HG03520 (cell line): ENCODE results near the gene STAC.
A peak's percentile ranks its signal among the peaks of the same experiment; 100 is the strongest.

Experiments used
- ATAC-seq: cut with Tn5 transposase; IDR thresholded peaks from one replicate; pipeline ENCODE4 v1.9.1; 2021; ENCODE audit warnings: mild to moderate bottlenecking, moderate library complexity; ENCODE audit not compliant: unreplicated experiment

STAC gene

DNA sequence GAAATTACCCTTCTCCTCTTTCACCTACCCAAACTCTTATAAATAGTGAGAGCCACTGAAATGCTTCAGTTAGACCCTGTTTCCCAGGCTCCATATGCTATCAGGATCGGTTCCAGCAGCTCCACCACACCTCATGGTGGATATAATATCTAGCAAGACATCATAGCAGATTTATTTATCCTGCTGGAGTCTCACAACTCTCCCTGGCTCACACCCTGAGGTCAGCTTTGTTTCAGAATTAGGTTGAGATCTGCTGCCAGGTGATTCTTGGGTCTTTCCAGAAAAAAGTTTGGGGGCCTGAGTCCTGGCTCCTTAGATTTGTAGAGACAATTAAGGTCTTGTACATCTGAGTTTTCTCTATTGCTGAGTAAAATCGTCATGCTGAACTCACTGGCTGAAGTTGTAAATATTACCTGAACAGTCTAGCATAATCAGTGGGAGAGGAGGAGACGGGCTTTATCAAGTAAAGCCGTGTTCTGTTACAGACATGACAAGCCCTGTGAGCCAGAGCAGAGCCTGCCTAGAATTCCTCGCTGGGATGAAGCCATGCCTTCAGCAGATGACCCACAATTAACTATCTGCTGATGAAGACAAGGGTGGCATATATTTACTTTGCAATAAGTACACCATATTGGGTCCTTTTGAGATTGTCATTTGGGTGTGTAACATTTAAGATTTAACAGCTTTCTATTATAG, 131.6 kb downstream of the STAC start:
- ATAC-seq, result no peak

DNA sequence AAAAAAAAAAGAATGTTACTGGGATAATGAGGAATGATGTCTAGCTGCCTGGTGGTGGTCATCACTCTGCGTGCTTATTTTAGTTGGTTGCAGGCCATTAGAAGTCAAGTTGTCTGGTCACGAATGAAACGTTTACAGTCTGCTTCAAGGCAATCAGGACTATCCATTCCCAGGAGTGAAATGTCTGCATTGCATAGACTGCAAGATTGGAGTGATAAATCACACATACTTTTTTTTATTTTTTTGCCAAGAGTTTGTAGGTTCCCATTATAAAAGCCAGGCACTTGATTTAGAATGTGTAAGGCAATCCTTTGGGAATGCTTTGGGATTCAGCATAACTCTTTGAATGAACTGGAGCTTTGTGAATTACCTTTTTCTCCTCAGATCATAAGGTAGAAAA, 132.3 kb downstream of the STAC start:
- ATAC-seq, result no peak

DNA sequence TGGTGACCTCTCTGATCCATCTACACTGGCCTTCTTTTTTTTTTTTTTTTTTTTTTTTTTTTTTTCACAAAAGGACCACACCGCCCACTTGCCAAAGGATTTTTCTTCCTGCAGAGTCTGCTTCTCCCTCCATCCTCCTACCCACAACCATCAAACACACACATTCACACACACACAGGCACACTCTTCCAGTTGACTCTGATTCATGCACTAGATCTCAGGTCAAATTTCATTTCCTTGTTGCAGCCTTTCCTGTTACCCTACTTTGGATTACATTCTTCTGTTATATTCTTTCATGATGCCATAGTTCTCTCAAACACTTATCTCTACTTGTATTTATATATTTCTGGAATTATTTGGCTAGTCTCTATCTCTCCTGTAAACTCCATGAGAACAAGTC, 133.9 kb downstream of the STAC start:
- ATAC-seq, result no peak

DNA sequence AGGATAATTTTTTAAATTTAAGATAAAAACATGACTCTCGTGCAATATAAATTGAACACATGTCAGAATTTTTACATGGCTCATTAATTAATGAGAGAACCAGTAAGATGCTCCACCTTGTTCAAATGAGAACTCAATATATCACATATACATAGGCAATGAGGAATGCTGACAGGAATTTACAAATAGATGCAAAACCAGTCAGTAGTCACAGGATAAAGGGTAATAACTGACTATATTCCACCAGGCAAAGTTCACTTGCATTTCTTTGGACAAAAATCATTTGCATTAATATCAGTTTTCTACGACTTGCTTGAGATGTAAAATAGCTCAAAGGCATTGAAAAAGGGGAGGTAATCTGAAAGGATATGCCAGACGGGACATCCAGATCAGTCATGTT, 139.4 kb downstream of the STAC start:
- ATAC-seq, result no peak

DNA sequence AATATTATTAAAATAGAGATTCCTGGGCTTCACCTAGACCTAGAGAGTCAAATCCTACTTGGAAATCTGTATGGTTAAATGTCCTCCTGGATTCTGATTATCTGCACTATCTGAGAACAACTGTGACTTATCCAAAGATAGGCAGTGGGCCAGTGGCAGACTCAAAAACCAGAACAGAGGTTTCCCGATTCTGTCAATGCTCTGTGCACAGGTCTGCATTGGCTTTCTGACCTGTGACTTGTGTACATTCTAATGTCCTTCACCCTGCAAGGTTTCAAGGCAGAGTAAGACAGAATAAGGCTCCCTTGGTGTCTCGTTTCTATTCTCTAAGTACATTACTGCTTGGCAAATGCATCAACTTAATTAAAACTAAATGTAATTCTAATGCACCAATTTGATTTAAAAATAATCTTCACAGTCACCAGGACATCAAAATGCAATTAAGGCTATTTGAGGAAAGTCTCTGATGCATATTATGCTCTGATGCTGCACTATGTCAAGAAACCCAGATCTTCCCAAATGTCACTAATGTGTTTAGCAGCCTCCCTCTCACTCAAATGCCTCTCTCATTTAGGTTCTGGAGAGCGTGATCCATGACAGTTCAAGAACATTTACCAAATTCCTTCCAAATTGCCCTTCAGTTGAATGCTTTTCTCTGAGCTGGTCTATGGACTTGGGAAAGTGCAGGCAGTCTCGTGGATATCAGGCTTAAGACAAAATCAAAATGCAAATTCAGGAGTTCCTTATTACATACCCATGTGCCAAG, 140.1 kb downstream of the STAC start:
- no peak for ATAC-seq

DNA sequence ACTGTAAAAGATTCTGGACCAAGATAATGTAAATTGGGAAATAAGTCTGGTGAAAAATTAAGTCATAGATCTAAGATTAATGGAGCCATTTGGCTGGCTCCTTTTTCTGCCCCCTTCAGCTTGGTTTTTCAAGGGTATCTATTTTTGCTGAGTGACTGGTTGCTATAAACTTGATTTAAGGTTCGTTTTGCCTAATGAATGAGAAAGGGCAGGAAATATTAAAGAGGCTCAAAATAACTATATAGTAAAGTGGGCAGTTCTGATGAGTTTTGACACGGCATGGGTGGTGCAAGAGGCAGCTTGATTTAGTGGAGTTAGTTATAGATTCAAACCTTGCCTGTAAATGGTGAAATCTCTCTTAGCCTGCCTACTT, 140.7 kb downstream of the STAC start:
- no peak for ATAC-seq

DNA sequence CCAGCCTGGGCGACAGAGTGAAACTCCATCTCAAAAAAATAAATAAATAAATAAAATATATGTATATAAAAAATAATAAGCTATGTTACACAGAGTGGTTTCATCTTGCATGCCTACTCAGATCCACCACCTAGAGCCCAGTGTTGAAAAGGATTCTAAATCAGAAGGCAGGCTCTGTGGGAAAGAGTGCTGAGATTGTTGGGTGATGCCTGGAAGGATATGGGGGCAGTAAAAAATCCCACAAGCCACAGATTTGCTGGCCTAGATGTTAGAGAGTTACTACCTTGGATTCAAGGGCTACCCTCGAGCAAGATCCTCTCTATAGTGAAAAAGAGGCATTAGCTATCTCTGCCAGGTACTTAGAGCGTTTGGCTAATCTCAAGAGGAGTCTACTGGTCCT, 144.3 kb downstream of the STAC start:
- ATAC-seq, result no peak

DNA sequence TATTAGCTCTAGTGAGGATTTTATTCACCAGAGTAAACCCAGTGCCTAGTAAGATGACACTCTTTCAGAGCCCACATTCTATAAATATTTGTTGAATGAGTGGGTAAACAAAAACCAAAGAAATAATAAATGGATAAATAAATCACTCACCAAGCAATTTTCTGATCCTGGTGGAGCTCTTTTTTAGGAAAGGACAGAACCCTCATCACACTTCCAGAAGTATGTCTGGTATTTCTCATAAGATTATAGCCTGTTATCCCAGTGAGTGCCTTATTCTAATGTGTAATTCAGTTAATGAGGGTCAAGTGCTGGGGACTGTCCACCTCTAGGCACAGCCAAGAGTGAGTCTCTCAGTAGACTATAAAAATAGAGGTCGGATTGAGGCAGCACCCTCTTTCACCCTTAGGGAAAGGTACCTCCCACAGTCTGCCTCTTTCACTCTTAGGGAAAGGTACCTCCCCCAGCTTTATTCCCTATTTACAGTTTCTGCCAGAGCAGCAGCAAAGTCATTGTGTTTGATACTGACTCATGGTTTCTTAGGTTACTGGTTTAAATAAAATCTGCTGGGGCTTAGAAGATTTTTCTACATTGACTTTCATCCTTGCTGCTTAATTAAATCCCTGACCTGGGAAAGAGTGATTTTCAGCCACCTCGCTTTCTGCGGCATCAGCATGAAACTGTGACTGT, 145.0 kb downstream of the STAC start:
- no peak for ATAC-seq

DNA sequence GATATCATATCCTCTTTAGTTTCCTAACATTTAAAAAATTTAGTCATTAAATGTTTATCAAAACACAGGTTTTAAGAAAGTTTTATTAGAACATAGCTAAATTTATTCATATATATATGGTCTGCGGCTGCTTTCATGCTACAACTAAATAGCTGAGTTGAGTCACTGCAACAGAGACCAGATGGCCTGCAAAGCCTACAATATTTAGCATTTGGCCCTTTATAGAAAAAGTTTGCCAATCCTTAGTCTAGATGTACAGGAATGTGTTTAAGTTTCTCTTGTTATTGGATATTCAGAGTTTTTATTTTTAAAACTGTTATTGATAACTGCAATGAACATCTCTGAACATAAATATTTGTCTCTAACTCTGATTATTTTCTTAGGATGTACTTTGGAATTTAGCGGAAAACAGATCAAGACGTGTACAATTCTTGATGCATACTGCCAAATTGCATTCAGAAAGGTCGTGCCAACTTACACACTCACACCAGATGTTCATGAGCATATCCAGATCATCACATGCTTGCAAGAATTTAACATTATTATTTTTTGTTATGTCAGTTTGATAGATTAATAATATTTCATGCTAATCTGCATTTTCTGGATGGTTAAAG, 157.9 kb downstream of the STAC start:
- no peak for ATAC-seq

DNA sequence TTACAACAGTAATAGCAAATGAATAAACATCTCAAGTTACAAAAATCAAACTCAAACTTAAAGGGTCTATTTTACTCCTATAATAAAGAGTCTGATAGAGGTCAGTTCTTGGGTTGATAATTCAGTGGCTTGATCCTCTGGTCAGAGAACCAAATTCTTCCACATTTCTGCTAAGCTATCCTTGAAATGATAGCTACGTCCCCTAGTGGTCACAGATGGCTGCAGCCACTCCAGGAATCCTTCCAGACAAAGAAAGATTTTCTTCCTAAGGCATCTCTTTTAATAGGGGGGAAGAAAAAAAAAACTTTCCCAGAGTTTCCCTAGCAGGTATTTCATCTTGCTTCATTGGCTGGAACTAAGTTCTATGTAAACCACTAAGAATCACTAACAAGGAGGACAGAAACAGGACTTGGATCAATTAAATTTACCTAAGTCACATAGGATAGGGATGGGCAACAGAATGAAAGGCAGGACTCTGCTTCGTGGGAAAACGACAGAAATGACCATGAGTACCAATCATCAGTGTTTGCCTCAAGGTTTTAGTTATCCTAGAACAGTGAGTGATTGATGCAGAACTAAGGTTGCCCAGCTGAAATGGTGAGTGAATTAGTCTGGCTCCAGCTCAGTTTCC, 160.7 kb downstream of the STAC start:
- ATAC-seq, result no peak

DNA sequence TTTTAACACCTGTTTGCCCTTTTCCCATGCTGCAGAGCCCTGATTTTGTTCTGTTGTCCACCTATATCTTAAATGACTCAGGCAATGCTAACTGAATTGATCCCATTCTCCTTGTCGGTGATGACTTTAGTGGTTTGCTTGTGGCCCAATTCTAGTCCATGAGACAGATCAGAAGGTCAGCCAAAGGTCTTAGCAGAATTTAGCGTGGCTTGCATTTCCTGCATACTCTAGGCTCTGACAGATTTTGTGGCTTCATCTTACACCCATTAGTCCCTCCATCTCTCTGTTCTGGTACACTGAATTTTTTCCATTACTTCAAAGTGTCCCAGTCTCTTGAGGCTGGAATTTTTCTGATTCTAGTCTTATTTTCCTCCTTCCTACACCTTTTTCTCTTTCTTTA, 161.9 kb downstream of the STAC start:
- ATAC-seq, result no peak

DNA sequence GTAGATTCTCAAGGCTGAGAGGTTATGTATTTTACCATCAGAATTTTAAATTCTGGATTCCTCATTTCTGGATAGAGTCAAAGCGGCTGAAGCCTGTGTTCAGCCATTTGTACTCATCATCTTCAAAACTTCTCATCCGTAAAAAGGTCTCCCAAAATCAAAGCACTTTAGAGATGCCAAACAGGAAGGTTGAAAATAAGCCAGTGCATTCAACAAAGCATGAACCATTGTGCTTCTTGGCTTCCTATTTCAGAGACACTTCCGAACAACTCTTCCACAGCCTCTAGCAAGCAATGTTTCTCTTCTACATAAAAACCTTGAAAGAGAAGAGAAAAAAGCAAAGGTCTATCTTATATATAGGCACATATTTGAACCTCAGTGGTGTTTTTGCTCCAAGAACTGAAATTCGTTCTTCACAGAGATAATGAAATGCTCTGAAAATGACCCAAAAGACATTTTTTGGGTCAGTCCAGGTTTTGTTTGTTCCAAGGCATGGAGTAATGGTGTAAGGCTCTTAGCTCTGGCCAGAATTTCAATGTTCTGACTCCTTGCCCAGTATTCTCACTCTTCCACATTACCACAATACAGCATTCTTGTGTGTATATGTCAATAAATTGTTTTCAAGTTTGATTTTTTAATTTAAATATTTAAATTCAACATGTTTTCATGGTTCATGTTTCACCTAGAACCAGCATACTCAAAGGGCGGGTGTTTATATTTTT, 163.1 kb downstream of the STAC start:
- ATAC-seq, result no peak

DNA sequence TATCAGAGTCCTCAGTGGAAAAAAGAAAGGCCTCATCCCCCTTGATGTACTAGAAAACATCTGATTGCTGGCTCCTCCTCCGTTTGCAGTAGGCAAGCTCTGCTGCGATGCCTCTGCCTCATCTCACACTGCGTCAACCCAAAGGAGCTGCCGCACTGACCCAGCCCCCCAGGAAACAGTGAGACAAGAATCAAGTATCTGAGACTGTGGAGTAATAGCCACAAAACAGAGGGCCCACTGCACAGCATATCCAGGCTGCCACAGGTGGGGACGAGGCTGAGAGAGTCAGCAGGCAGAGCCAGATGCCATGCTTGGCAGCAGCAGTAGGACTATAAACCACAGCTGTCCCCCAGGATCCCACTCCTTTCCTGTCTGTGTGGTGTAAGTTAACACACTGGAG, 165.9 kb downstream of the STAC start:
- no peak for ATAC-seq

DNA sequence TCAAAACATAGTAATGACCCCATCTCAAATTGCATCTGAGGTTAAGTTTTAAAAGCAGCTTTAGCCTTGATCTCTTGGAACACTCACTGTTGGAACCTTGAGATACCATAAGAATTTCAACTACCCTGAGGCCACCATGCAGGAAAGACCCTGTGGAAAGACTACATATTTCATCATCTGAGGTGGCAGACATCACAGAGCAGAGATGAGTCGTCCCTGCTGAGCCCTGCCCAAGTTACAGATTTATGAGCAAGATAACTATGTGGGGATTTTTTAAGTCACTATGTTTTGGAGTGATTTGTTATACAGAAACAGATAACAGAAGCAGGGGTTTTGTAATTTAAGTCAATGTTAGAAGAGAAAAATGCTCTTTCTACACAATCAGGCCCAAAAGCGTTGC, 168.4 kb downstream of the STAC start:
- ATAC-seq, result no peak

DNA sequence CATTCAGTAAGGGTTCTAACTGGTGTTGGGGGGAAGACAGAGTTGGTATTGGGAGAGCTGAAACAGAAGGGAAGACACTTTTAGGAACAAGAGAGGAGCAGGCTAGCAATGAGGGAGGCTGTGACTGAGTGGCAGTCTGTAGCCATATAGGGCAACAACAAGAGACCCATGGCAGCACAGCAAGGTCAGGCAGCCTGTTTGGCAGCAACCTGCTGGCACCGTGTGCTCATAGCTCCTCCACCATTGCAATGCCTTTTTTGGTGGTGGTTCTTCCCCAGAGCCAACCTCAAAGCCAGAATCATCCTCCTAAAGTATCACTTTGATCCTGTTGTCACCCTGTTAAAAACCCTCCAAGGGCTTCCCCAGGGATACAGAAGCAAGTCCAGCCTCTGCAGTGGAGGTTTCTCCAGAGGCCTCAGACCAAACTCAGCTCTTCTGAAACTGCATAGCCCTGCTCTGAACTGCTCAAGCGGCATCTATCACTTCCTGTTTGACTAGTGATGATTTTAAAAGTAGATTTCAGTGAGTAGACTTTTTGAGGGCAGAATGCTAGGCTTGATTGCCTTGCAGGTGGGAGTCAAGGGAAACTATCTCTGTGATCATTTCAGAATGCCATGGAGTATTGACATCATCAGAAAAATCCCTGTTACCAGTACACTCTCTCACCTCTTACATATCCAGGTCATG, 176.9 kb downstream of the STAC start:
- peak; percentile 75 for ATAC-seq

DNA sequence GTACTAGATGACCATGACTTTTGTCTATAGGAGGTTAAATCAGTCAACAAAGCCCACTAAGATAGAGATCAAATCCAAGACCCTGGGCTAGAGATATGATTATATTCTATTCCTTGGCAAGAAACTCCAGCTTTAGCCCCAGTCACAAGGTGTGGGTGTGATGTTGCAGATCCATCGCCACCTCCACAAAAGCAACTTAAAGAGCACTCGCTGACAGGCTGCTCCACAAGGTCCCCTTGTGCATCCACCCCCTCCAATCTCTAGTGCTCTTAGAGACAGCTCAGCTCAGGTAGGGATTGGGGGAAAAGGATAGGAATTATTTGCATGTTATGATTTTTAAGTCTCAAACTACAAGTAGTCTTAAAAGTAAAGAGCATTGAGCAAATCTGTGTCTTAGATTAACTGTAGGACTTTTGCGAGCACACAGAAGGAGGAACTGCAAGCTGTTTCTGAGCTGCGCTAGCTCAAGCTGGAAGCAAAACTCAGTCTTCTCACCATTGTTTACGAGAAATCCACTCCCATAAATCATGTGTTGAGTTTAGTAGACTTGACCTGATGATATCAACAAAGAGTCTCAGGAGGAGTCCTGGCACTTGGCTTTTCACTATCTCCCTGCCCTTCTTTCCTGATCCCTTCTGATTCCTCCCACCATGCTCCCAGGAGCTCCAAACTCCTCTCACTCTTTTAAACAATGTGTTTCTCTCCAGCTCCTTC, 177.6 kb downstream of the STAC start:
- no peak for ATAC-seq

DNA sequence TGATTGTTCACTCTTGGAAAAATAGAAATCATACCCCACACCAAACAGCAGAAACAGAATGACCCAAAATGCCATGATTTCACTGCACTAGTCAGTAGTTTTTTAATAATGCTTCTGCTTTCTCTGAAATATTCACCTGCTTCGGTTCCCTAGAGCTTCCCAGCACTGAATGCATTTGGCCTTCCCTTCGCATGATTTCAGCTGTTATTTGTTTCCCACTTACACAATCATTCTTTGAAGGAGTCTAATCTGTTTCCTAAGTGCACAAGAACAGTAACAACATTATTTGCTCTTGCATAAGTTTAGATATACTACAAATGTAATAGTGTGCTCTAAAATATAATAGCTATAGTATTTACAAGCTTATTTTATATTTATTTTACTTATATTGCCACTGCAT, 178.7 kb downstream of the STAC start:
- ATAC-seq, result no peak

DNA sequence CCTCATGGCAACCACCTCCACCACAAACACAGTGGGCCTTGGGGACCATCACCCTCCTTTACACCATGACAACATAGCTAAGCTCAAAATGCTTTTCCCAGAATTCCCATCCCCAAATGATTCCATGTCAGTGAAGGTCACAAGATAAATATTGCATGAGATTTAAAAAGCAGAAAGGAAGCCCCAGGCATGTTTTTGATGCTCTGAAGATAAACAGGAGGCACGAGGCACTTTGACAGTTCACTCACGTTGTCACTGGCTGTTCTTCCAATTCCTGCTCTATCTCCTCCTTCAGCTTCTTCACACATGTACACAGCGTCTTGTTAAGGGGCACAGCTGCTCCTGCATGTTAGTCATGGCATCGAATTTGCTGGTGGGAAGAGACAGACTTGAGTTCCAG, 180.4 kb downstream of the STAC start:
- no peak for ATAC-seq

DNA sequence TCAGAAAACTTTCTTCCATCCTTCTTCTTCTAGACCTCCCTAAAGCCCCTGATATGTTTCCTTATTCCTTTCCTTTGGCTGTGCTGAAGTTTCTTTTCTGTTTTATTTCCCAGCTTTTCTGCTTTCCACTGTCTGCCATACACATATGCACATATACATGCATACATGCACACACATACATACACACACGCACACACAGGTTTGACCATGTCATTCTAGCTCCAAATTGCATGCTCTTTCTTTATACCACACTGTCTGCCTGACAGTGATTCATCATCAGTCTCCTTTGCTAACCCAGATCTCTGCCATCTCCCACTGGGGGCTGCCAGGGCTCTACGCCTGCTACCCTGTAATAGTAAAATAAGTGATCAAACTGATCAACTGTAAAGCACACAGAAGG, 181.3 kb downstream of the STAC start:
- no peak for ATAC-seq
